WTC11 (cell line): Measurements from ENCODE around the gene PYCR2. TPM values are rescaled to one million over a fixed set of nuclear protein-coding genes. Genes with fewer than 3 reads are reported as not detected.
"Not testable (repeated sequence)": the region's sequence is repeated elsewhere in the genome, so short reads cannot be mapped to it uniquely, and the experiment has no call there.

ENCODE experiments used
- ATAC-seq: fragments of 200-7000 bp; cut with Tn5 transposase; 2 replicates; pipeline ENCODE4 v1.10.0; 2021; ENCODE audit warnings: mild to moderate bottlenecking, moderate library complexity
- CTCF ChIA-PET: fragments of 300-600 bp; sonication (Branson Sonifier 250); formaldehyde crosslinking; loops from one replicate; lab custom pipeline; 2021; ENCODE audit warnings: antibody characterized with exemption; lab: Charles Lee
- POLR2A ChIA-PET: fragments of 350-600 bp; sonication (Branson Sonifier 250); formaldehyde crosslinking; loops from one replicate; lab custom pipeline; 2021; ENCODE audit warnings: antibody characterized with exemption; lab: Charles Lee
- DNase-seq: peaks from one replicate; pipeline ENCODE4 v3.0.0; 2021; ENCODE audit warnings: low spot score
- H3K27ac Mint-ChIP-seq: 2 replicates; pipeline ENCODE4 v1.8.0; 2021; ENCODE audit warnings: mixed read lengths
- H3K27me3 Mint-ChIP-seq: 2 replicates; pipeline ENCODE4 v1.8.0; 2021; ENCODE audit warnings: low read depth, mild to moderate bottlenecking, moderate library complexity, mixed read lengths
- H3K36me3 Mint-ChIP-seq: 2 replicates; pipeline ENCODE4 v1.8.0; 2021; ENCODE audit warnings: mixed read lengths
- H3K4me1 Mint-ChIP-seq: 2 replicates; pipeline ENCODE4 v1.8.0; 2022; ENCODE audit warnings: mixed read lengths
- H3K4me3 Mint-ChIP-seq: 2 replicates; pipeline ENCODE4 v1.8.0; 2021; ENCODE audit warnings: mild to moderate bottlenecking, moderate library complexity, mixed read lengths
- H3K9me3 Mint-ChIP-seq: 2 replicates; pipeline ENCODE4 v1.8.0; 2021; ENCODE audit warnings: mixed read lengths
- NFE2L1 ChIP-seq: sonication (generic); formaldehyde crosslinking; IDR thresholded peaks from 2 replicates; pipeline ENCODE4 v1.8.1; 2023; ENCODE audit warnings: missing genetic modification reagents
- NR1H2 ChIP-seq: sonication (generic); formaldehyde crosslinking; IDR thresholded peaks from 2 replicates; pipeline ENCODE4 v1.9.0; 2021; ENCODE audit warnings: mild to moderate bottlenecking, moderate library complexity, missing genetic modification reagents
- OVOL2 ChIP-seq: fragments of 250-450 bp; sonication (Bioruptor Pico); IDR thresholded peaks from 2 replicates; pipeline ENCODE4 v1.9.0; 2021; ENCODE audit warnings: mild to moderate bottlenecking, borderline replicate concordance
- SP1 ChIP-seq: sonication (generic); formaldehyde crosslinking; conservative IDR thresholded peaks from 2 replicates; pipeline ENCODE4 v1.8.1; 2022; ENCODE audit warnings: missing genetic modification reagents
- ZBTB21 ChIP-seq: sonication (generic); formaldehyde crosslinking; IDR thresholded peaks from 2 replicates; pipeline ENCODE4 v1.8.1; 2023; ENCODE audit warnings: mild to moderate bottlenecking, missing genetic modification reagents, borderline replicate concordance
- ZNF396 ChIP-seq: fragments of 250-450 bp; sonication (Bioruptor Pico); IDR thresholded peaks from 2 replicates; pipeline ENCODE4 v1.8.0; 2021; ENCODE audit warnings: mild to moderate bottlenecking, moderate library complexity, borderline replicate concordance
- ZNF423 ChIP-seq: fragments of 250-450 bp; sonication (Bioruptor Pico); IDR thresholded peaks from 2 replicates; pipeline ENCODE4 v2.1.2; 2022; ENCODE audit warnings: mild to moderate bottlenecking, moderate library complexity
- total RNA-seq: library from RNA; stranded (reverse); gene quantifications from 3 replicates; pipeline ENCODE4 v1.2.3, GENCODE V29; 2021
- TF ChIP-seq, protein P1 (sequence below): sonication (generic); formaldehyde crosslinking; IDR thresholded peaks from 2 replicates; pipeline ENCODE4 v1.8.0; 2023; ENCODE audit warnings: mild to moderate bottlenecking, missing genetic modification reagents
- TF ChIP-seq, protein P2 (sequence below): sonication (generic); formaldehyde crosslinking; IDR thresholded peaks from 2 replicates; pipeline ENCODE4 v1.8.0; 2022; ENCODE audit warnings: mild to moderate bottlenecking, missing genetic modification reagents
- TF ChIP-seq, protein P3 (sequence below): sonication (generic); formaldehyde crosslinking; IDR thresholded peaks from 2 replicates; pipeline ENCODE4 v1.8.1; 2023; ENCODE audit warnings: mild to moderate bottlenecking, missing genetic modification reagents, moderate library complexity
- TF ChIP-seq, protein P4 (sequence below): sonication (generic); formaldehyde crosslinking; IDR thresholded peaks from 2 replicates; pipeline ENCODE4 v1.8.0; 2022; ENCODE audit warnings: mild to moderate bottlenecking, missing genetic modification reagents

PYCR2 gene
- total RNA-seq, 1 experiment from 2014 or later: 86.0 TPM

DNA sequence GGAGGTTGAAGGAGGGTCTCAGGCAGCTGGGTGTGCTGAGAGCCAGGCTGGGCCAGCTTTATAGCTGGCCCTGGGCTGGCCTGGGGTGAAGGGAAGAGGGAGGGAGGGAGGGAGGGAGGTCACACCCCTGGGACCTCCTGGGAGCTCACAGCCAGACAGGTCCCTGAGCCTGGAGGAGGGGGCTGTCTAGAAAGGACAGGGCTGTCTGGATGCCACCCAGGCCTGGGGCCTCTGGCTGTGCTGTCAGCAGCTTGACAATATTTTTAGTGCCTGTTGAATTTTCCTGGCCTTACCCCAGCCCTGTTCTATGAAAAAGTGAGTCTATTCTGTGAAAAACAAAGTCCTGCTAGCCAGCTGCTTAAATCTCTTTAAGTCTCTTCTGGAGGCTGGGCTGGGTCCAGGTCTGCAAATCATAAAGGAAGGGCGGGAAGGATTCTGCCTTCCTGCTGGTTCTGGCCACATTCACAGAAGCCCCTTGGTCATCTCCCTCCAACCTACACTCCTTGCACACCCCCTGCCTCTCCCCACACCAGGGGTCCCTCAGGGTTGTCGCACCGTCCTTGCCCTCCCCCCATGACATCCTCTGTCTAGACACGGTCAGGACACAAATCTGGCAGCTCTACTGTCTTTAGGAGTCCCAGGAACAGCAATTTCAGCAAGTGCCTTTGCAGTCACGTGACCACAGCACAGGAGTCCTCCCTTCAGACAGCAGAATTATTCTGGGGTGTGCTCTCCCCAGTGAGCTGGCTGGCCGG, 17.3 kb upstream of the PYCR2 start, which contains the start of gene LEFTY2:
TSS of gene LEFTY2 (minus strand) at position 34 of the 755 bp plus-strand sequence. CDS start 80 bp downstream, outside the sequence.
- POLR2A ChIA-PET: interaction anchor here (0.5 to 1.5 kb wide), 4 partner anchors 17 to 59 kb away, joined by 3 to 4 read pairs (median 4); partner anchors contain the start of gene TMEM63A
- H3K4me3 Mint-ChIP-seq: peak within 1 kb of the TSS; percentile 57
- no peak for DNase-seq

DNA sequence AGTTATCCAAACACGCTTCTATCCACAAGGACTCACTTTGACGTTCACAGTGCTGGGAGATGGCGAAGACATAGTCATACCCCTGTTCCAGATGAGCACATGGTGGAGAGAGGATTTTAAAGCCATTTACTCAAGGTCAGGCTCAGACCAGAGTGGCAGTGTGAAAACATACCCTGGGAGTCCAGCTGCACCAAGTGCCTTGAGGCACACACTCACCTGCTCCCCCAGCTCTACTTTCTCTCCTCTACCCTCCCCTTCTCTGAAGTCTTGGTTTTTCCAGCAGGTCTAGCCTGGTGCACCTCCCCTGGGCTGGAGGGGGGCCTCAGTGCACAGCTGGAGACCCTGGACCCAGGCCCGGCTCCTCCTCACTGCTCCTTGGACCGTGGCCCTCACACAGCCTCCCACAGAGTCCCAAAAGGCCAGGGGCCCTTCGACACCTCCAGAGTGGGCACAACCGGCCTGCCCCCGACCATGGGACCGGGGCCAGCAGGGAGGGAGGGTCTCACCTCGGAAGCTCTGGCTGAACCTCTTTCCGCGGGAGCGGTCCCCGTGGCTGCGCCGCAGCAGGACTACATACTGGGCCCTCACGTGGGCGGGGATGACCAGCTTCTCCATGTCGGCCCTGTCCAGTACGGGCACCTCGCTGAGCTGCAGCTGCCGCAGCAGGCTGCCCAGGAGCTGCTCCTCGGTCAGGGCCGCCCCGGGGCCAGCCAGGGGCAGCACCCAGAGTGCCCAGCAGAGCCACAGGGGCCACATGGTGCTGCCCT, 16.5 kb upstream of the PYCR2 start:
- H3K27me3 Mint-ChIP-seq: peaks cover 50% of the 10 kb centered on the region
- no peaks in the 10 kb centered on the region for H3K36me3 Mint-ChIP-seq
- no peak for DNase-seq
- TF ChIP-seq, protein P1, sequence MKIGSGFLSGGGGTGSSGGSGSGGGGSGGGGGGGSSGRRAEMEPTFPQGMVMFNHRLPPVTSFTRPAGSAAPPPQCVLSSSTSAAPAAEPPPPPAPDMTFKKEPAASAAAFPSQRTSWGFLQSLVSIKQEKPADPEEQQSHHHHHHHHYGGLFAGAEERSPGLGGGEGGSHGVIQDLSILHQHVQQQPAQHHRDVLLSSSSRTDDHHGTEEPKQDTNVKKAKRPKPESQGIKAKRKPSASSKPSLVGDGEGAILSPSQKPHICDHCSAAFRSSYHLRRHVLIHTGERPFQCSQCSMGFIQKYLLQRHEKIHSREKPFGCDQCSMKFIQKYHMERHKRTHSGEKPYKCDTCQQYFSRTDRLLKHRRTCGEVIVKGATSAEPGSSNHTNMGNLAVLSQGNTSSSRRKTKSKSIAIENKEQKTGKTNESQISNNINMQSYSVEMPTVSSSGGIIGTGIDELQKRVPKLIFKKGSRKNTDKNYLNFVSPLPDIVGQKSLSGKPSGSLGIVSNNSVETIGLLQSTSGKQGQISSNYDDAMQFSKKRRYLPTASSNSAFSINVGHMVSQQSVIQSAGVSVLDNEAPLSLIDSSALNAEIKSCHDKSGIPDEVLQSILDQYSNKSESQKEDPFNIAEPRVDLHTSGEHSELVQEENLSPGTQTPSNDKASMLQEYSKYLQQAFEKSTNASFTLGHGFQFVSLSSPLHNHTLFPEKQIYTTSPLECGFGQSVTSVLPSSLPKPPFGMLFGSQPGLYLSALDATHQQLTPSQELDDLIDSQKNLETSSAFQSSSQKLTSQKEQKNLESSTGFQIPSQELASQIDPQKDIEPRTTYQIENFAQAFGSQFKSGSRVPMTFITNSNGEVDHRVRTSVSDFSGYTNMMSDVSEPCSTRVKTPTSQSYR (CRISPR knock-in tag): no peak
- TF ChIP-seq ZBTB21 (CRISPR knock-in tag): 0 out of 2 replicates have a peak, but pooled peaks have one; percentile 22
- TF ChIP-seq, all 79 proteins: peak for 1
- no peak for ATAC-seq
- Mint-ChIP-seq H3K27ac (no peak overlapping the region), H3K4me3 (peak overlapping the region; percentile 57), H3K9me3 (no peaks in the 10 kb centered on the region), H3K4me1 (peaks cover 55% of the 10 kb centered on the region)
- POLR2A ChIA-PET: interaction anchor here (0.5 to 1.5 kb wide), 5 partner anchors 14 to 58 kb away, joined by 3 to 4 read pairs (median 3); partner anchors contain the start of gene TMEM63A
- CTCF ChIA-PET: interaction anchor here (1.1 to 4.8 kb wide), 7 partner anchors 10 to 466 kb away, joined by 3 to 18 read pairs (median 4); no protein-coding TSS in a partner anchor

More for the DNA sequence above, 17.3 kb upstream of the PYCR2 start, which contains the start of gene LEFTY2:
- ATAC-seq: no peak
- CTCF ChIA-PET: interaction anchor here (1.1 to 4.8 kb wide), 5 partner anchors 9 to 467 kb away, joined by 3 to 18 read pairs (median 4); partner anchors contain the start of gene SRP9
- Mint-ChIP-seq H3K36me3 (no peaks in the 10 kb centered on the region), H3K9me3 (no peaks in the 10 kb centered on the region), H3K4me1 (peaks cover 63% of the 10 kb centered on the region), H3K27me3 (peaks cover 58% of the 10 kb centered on the region), H3K27ac (no peak within 1 kb of the TSS)
- TF ChIP-seq, protein P2, sequence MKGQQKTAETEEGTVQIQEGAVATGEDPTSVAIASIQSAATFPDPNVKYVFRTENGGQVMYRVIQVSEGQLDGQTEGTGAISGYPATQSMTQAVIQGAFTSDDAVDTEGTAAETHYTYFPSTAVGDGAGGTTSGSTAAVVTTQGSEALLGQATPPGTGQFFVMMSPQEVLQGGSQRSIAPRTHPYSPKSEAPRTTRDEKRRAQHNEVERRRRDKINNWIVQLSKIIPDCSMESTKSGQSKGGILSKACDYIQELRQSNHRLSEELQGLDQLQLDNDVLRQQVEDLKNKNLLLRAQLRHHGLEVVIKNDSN (CRISPR knock-in tag): peak; percentile 62; the same call in 1 of the 2 replicates
- TF ChIP-seq, protein P3, sequence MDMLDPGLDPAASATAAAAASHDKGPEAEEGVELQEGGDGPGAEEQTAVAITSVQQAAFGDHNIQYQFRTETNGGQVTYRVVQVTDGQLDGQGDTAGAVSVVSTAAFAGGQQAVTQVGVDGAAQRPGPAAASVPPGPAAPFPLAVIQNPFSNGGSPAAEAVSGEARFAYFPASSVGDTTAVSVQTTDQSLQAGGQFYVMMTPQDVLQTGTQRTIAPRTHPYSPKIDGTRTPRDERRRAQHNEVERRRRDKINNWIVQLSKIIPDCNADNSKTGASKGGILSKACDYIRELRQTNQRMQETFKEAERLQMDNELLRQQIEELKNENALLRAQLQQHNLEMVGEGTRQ: peak; percentile 80
- no peak for TF ChIP-seq ZNF423
- TF ChIP-seq, protein P4, sequence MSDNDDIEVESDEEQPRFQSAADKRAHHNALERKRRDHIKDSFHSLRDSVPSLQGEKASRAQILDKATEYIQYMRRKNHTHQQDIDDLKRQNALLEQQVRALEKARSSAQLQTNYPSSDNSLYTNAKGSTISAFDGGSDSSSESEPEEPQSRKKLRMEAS (CRISPR knock-in tag): no peak
- TF ChIP-seq NFE2L1 (CRISPR knock-in tag): no peak
- TF ChIP-seq NR1H2 (CRISPR knock-in tag): no peak
- no peak for TF ChIP-seq ZBTB21 (CRISPR knock-in tag)
- no peak for TF ChIP-seq ZNF396
- TF ChIP-seq OVOL2 (CRISPR knock-in tag): no peak

DNA sequence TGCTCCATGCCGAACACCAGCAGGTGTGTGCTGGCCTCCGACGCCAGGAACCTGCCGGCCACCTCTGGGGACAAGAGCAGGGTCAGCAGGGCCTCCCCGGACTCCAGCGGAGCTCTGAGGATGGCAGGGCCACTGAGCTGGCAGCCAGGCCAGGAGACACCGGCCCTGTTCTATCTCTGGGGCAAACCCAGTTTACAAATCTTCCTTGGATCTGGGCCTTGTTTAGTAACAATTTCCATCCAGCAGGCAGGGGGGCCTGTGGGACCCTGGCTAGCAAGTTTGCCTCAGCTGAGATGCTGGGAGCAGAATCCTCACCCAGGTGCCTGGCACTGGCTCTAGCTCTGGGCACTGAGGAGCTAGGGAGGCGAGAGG, 15.9 kb upstream of the PYCR2 start:
- H3K9me3 Mint-ChIP-seq, H3K36me3 Mint-ChIP-seq, H3K27ac Mint-ChIP-seq, DNase-seq, ATAC-seq: not testable (repeated sequence)
- 0 out of 2 replicates have a peak, but pooled peaks have one; percentile 14 for TF ChIP-seq SP1 (CRISPR knock-in tag)
- peaks cover 48% of the 10 kb centered on the region for H3K4me1 Mint-ChIP-seq
- H3K4me3 Mint-ChIP-seq: peak overlapping the region; percentile 57
- POLR2A ChIA-PET: interaction anchor here (0.6 to 1.3 kb wide), 2 partner anchors 13 to 106 kb away, joined by 3 to 4 read pairs; no protein-coding TSS in a partner anchor
- CTCF ChIA-PET: interaction anchor here (1.3 to 4.8 kb wide), 5 partner anchors 10 to 59 kb away, joined by 3 to 18 read pairs (median 5); no protein-coding TSS in a partner anchor
- H3K27me3 Mint-ChIP-seq: peaks cover 44% of the 10 kb centered on the region
